ENCODE results near the gene HSFX1.

DNA sequence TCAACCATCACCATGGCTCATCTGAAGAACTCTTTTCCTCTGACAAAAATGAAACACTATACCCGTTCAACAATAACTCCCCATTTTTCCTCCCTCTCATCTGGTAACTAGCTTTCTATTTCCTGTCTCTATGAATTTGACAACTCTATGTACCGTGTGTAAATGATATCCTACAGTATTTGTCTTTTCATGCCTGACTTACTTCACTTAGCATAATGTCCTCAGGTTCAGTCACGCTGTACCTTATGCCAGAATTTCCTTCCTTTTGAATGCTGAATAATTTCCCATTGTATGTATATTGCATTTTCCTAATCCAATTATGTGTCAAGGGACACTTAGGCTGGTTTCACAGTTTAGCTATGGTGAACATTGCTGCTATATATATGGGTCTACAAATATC is 26.1 kb downstream of the HSFX1 start:
- TF ChIP-seq, protein P1, sequence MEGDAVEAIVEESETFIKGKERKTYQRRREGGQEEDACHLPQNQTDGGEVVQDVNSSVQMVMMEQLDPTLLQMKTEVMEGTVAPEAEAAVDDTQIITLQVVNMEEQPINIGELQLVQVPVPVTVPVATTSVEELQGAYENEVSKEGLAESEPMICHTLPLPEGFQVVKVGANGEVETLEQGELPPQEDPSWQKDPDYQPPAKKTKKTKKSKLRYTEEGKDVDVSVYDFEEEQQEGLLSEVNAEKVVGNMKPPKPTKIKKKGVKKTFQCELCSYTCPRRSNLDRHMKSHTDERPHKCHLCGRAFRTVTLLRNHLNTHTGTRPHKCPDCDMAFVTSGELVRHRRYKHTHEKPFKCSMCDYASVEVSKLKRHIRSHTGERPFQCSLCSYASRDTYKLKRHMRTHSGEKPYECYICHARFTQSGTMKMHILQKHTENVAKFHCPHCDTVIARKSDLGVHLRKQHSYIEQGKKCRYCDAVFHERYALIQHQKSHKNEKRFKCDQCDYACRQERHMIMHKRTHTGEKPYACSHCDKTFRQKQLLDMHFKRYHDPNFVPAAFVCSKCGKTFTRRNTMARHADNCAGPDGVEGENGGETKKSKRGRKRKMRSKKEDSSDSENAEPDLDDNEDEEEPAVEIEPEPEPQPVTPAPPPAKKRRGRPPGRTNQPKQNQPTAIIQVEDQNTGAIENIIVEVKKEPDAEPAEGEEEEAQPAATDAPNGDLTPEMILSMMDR (conservative IDR thresholded peaks at IDR 0.05): no peak
- no peak for TF ChIP-seq ZFX (IDR thresholded peaks at IDR 0.05)
